ENCODE data around the gene TMEM203.

GRCh38 chr9:137198902-137199283 is 6.6 kb downstream of the TMEM203 start:
- TF ChIP-seq POLR2A (IDR thresholded peaks at IDR 0.05) (no peak), CTCF (IDR thresholded peaks at IDR 0.05) (no peak)

Data from lower leg skin (tissue), 3 donors.